ENCODE results near the gene NACA. TPM values are rescaled to one million over a fixed set of nuclear protein-coding genes. Genes with fewer than 3 reads are reported as not detected.

NACA gene
- total RNA-seq, 1 experiment from 2014 or later: 1,420 TPM

DNA sequence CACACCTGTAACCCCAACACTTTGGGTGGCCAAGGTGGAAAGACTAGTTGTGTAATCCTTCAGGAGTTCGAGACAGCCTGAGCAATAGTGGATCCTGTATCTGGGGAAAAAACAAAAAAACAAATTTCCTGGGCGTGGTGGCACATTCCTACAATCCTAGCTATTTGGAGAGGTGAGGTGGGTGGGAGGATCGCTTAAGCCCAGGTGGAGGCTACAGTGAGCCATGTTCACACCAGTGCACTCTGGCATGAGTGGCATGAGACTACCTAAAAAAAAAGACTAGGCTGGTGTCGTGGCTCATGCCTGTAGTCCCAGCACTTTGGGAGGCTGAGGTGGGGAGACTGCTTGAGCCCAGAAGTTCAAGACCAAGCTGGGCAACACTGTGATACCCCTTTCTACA is 54.3 kb downstream of the NACA start:
- Histone ChIP-seq H4K20me1 (ENCODE audit: low read length) (peaks cover 46% of the 10 kb centered on the region), H3K27ac (ENCODE audit: low read length) (no peak overlapping the region), H3K4me2 (ENCODE audit: low read length) (no peak overlapping the region), H3K4me3 (ENCODE audit: low read length) (no peak overlapping the region), H3K27me3 (ENCODE audit: low read length) (no peaks in the 10 kb centered on the region), H3K9ac (ENCODE audit: low read length) (no peak overlapping the region), H2AFZ (ENCODE audit: low read length) (no peak overlapping the region), H3F3A (ENCODE audit: low read length, unreplicated experiment) (peaks cover 4% of the 10 kb centered on the region), H3K4me1 (ENCODE audit: insufficient read depth, low read length) (peaks cover 15% of the 10 kb centered on the region), H3K9me2 (replicated peaks; ENCODE audit: low read length) (no peaks in the 10 kb centered on the region), H3K36me3 (ENCODE audit: low read depth, low read length) (peaks cover 68% of the 10 kb centered on the region), H3K9me3 (ENCODE audit: low read length) (no peaks in the 10 kb centered on the region), H3K79me2 (ENCODE audit: low read length) (peaks cover 92% of the 10 kb centered on the region)
- no TSS peak for BruUV-seq (replicated peaks)
- CTCF ChIA-PET: no interaction called here
- intact Hi-C loops (cut with micrococcal nuclease): no loop called here
- POLR2A ChIA-PET (ENCODE audit: unreplicated experiment): no interaction called here
- ATAC-seq (peak; percentile 35; the same call in 1 of the 2 replicates), DNase-seq (no peak)
- TF ChIP-seq EZH2 (IDR thresholded peaks at IDR 0.05; ENCODE audit: low read length, unreplicated experiment): no peak
- TF ChIP-seq, protein P1, sequence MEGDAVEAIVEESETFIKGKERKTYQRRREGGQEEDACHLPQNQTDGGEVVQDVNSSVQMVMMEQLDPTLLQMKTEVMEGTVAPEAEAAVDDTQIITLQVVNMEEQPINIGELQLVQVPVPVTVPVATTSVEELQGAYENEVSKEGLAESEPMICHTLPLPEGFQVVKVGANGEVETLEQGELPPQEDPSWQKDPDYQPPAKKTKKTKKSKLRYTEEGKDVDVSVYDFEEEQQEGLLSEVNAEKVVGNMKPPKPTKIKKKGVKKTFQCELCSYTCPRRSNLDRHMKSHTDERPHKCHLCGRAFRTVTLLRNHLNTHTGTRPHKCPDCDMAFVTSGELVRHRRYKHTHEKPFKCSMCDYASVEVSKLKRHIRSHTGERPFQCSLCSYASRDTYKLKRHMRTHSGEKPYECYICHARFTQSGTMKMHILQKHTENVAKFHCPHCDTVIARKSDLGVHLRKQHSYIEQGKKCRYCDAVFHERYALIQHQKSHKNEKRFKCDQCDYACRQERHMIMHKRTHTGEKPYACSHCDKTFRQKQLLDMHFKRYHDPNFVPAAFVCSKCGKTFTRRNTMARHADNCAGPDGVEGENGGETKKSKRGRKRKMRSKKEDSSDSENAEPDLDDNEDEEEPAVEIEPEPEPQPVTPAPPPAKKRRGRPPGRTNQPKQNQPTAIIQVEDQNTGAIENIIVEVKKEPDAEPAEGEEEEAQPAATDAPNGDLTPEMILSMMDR (conservative IDR thresholded peaks at IDR 0.05; ENCODE audit: low read depth, low read length): no peak

GRCh38 chr12:56668197-56668457 is 57.0 kb downstream of the NACA start:
- no peaks in the 10 kb centered on the region for H3K9me3 ChIP-seq (ENCODE audit: low read length)
- H3K4me3 ChIP-seq (ENCODE audit: low read length): no peak overlapping the region
- H3K9ac ChIP-seq (ENCODE audit: low read length): no peak overlapping the region
- H3K79me2 ChIP-seq (ENCODE audit: low read length): peaks cover 66% of the 10 kb centered on the region
- H3K9me2 ChIP-seq (replicated peaks; ENCODE audit: low read length): no peaks in the 10 kb centered on the region
- peaks cover 15% of the 10 kb centered on the region for H3K4me1 ChIP-seq (ENCODE audit: insufficient read depth, low read length)
- no peak for DNase-seq
- CTCF ChIA-PET: no interaction called here
- H3K4me2 ChIP-seq (ENCODE audit: low read length): no peak overlapping the region
- no peak overlapping the region for H2AFZ ChIP-seq (ENCODE audit: low read length)
- H3K36me3 ChIP-seq (ENCODE audit: low read depth, low read length): peaks cover 90% of the 10 kb centered on the region
- POLR2A ChIA-PET (ENCODE audit: unreplicated experiment): interaction anchor here (1.1 kb wide), 1 partner anchor 32 kb away, joined by 3 read pairs; no protein-coding TSS in a partner anchor
- peaks cover 30% of the 10 kb centered on the region for H4K20me1 ChIP-seq (ENCODE audit: low read length)
- H3F3A ChIP-seq (ENCODE audit: low read length, unreplicated experiment): peaks cover 4% of the 10 kb centered on the region
- H3K27me3 ChIP-seq (ENCODE audit: low read length): no peaks in the 10 kb centered on the region
- intact Hi-C loops (cut with micrococcal nuclease): no loop called here
- H3K27ac ChIP-seq (ENCODE audit: low read length): no peak overlapping the region
- no TSS peak for BruUV-seq (replicated peaks)
- TF ChIP-seq EZH2phosphoT487 (IDR thresholded peaks at IDR 0.05; ENCODE audit: borderline replicate concordance, low read length): no peak
- no peak for TF ChIP-seq EZH2 (IDR thresholded peaks at IDR 0.05; ENCODE audit: low read length, unreplicated experiment)
- TF ChIP-seq, protein P1 (conservative IDR thresholded peaks at IDR 0.05; ENCODE audit: low read depth, low read length): no peak
- ATAC-seq: no peak

Other genes starting within 250 kb of the NACA start
- gene GLS2, start 237.1 kb downstream of the NACA start, total RNA-seq (2014; rRNA removed): 4.0 and 7.3 TPM in 2 replicates
- gene RBMS2, start 203.5 kb downstream of the NACA start, total RNA-seq (2014; rRNA removed): 10.2 and 11.5 TPM in 2 replicates
- 33.8 and 43.0 TPM in 2 replicates for gene BAZ2A, start 95.0 kb downstream of the NACA start, total RNA-seq (2014; rRNA removed)
- gene ATP5F1B, start 79.3 kb downstream of the NACA start, total RNA-seq (2014; rRNA removed): 981 and 1,046 TPM in 2 replicates
- 165 and 172 TPM in 2 replicates for gene PTGES3, start 37.0 kb downstream of the NACA start, total RNA-seq (2014; rRNA removed)
- 25.0 and 32.3 TPM in 2 replicates for gene PRIM1, start 27.0 kb upstream of the NACA start, total RNA-seq (2014; rRNA removed)
- 0.73 TPM in 1 of 2 replicates, not detected in the other for gene HSD17B6, start 38.0 kb upstream of the NACA start, total RNA-seq (2014; rRNA removed)
- gene SDR9C7, start 209.1 kb upstream of the NACA start, total RNA-seq (2014; rRNA removed): not detected in 2 replicates
- gene RDH16, start 232.3 kb upstream of the NACA start, total RNA-seq (2014; rRNA removed): 0.73 and 0.86 TPM in 2 replicates

All from PC-3 (cell line).